Measurements from ENCODE around the gene EPHB4.
"Not testable (repeated sequence)": the region's sequence is repeated elsewhere in the genome, so short reads cannot be mapped to it uniquely, and the experiment has no call there.

EPHB4 gene

DNA sequence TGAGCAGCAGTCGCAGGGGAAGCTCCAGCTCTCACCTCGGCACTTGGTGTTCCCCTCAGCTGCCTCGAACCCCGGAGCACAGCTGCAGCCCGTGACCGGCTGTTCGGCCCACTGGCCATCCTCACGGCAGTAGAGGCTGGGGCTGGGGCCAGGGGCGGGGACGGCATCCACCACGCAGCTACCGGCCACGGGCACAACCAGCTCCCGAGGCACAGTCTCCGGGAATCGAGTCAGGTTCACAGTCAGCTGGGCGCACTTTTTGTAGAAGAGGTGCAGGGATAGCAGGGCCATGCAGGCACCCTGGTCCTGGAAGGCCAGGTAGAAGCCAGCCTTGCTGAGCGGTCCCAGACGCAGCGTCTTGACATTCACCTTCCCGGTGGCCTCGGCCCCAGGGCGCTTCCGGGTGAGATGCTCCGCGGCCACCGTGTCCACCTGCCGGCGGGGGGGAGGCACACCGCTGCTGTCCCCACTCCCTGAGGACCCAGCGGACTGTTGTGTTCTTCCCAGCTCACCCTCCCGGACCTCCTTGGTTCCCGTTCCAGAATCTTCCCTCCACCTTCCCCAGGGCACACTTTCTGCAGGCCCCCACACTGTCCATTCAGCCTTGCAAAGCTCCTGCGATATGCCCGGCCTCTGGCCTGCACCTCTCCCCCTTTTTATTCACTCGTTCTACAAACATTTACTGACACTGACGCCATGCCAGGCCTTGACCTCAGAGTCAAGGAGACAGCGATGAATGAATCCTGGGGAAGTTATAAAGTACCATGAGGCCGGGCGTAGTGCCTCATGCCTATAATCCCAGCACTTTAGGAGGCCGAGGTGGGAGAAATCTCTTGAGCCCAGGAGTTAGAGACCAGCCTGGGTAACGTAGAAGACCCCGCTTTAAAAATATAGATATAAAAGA, 4.8 kb downstream of the EPHB4 start:
- no peak for DNase-seq (ENCODE audit: low read depth)

GRCh38 chr7:100819586-100819985, 7.7 kb downstream of the EPHB4 start:
- DNase-seq (ENCODE audit: low read depth), result no peak

DNA sequence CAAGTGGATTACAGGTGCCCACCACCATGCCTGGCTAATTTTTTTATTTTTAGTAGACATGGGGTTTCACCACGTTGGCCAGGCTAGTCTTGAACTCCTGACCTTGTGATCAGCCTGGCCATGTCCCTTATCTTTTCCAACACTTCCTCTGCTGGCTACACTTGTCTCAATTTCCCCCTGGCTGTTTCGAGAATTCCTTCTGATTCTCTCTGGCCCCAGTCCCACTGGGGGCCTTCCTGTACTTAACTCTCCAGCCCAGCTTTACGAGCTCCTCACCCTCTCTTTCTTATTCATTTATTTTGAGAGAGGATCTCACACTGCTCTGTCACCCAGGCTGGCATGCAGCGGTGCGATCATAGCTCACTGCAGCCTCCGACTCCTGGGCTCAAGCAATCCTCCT, 8.5 kb downstream of the EPHB4 start:
- DNase-seq (ENCODE audit: low read depth), result no peak

GRCh38 chr7:100818366-100818765, 9.0 kb downstream of the EPHB4 start:
- DNase-seq (ENCODE audit: low read depth), result no peak

GRCh38 chr7:100817097-100817496, 10.2 kb downstream of the EPHB4 start:
- DNase-seq (ENCODE audit: low read depth), result no peak

GRCh38 chr7:100816515-100816914, 10.8 kb downstream of the EPHB4 start:
- not testable (repeated sequence) for DNase-seq (ENCODE audit: low read depth)

DNA sequence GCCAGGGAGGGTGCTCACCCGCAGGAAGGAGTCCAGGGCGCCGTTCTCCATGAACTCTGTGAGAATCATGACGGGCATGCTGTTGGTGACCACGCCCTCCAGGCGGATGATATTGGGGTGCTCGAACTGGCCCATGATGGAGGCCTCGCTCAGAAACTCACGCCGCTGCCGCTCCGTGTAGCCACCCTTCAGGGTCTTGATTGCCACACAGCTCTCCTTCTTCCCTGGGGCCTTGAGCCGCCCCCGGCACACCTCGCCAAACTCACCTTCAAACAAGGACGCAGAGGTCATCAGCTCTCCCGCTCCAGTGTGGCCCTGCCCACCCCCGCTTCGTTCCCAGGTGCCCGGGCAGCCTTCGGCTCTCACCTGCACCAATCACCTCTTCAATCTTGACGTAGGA, 14.6 kb downstream of the EPHB4 start:
- no peak for DNase-seq (ENCODE audit: low read depth)

DNA sequence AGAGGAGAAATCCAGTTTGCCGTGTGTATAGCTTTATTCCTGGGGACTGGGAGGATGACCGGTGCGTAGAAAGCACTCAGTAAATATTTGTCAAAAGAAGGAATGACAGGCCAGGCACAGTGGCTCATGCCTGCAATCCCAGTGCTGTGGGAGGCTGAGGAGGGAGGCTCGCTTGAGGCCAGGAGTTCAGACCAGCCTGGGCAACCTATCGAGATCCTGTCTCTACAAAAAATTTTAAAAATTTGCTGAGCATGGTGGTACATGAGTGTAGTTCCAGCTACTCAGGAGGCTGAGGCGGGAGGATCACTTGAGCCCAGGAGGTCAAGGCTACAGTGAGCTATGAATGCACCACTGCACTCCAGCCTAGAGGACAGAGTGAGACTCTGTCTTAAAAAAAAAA, 15.8 kb downstream of the EPHB4 start:
- no peak for DNase-seq (ENCODE audit: low read depth)

DNA sequence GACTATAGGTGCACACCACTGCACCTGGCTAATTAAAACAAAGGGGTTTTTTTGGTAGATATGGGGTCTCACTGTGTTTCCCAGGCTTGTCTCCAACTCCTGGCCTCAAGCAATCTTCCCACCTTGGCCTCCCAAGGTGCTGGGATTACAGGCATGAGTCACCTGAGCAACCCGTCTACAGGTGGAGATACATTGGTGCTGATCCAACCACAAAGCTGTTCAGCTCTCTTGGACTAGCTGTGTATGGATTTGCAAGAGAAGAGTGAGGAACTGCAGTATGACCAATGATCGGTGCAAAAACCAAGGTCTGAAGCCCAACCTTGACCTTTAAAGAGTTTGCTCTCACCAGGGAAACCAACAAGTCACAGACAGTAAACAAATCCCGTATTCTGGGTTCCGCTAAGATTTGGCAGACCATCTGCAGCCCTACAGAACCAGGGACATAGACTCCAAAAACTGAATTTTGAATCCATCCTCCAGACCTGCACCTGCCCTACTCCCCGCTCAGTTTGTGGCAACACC, 18.9 kb downstream of the EPHB4 start:
- no peak for DNase-seq (ENCODE audit: low read depth)

DNA sequence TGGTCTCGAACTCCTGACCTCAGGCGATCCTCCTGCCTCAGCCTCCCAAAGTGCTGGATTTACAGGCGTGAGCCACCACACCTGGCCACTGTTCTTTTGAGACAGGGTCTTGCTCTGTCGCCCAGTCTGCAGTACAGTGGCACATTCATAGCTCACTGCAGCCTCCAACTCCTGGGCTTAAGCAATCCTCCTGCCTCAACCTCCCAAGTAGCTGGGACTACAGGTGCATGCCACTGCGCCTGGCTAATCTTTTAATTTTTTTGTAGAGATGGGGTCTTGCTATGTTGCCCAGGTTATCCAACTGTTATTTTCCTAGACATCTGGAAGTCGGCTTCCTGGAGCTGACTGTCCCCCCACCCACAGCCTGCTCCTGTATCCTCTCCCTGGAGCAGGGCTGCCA, 20.4 kb downstream of the EPHB4 start:
- not testable (repeated sequence) for DNase-seq (ENCODE audit: low read depth)

- DNase-seq (ENCODE audit: low read depth), result no peak
Observed at GRCh38 chr7:100806276-100806675, 21.0 kb downstream of the EPHB4 start.

GRCh38 chr7:100804681-100805431, 22.5 kb downstream of the EPHB4 start:
- no peak for DNase-seq (ENCODE audit: low read depth)

- peak; percentile 77 for DNase-seq (ENCODE audit: low read depth)
Observed at GRCh38 chr7:100803398-100804161, 23.7 kb downstream of the EPHB4 start.

DNA sequence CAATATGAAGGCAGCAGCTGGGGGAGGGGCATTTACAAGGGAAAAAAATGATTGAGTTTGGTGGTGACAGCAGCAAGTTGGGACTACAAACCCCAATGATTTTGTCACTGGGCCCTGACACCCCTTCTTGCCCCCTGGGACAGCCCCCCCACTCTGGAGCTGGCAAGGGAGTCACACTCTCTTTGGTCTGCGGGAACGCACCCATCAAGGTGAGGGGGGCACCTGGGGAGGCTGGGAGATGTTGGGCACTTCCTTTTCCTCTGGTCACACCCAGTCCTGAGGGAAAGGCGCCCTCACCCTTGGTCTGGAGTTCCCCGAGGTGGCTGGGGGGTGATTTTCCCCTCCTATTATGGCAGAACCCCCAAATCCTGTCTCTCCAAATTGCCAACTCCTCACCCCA, 24.4 kb downstream of the EPHB4 start:
- DNase-seq (ENCODE audit: low read depth), result no peak

GRCh38 chr7:100801833-100802568, 25.3 kb downstream of the EPHB4 start:
- no peak for DNase-seq (ENCODE audit: low read depth)

- no peak for DNase-seq (ENCODE audit: low read depth)
Observed at GRCh38 chr7:100799037-100799896, 28.1 kb downstream of the EPHB4 start.

GRCh38 chr7:100794741-100795140, 32.6 kb downstream of the EPHB4 start:
- no peak for DNase-seq (ENCODE audit: low read depth)

GRCh38 chr7:100793806-100794660, 33.3 kb downstream of the EPHB4 start:
- DNase-seq (ENCODE audit: low read depth), result no peak

DNA sequence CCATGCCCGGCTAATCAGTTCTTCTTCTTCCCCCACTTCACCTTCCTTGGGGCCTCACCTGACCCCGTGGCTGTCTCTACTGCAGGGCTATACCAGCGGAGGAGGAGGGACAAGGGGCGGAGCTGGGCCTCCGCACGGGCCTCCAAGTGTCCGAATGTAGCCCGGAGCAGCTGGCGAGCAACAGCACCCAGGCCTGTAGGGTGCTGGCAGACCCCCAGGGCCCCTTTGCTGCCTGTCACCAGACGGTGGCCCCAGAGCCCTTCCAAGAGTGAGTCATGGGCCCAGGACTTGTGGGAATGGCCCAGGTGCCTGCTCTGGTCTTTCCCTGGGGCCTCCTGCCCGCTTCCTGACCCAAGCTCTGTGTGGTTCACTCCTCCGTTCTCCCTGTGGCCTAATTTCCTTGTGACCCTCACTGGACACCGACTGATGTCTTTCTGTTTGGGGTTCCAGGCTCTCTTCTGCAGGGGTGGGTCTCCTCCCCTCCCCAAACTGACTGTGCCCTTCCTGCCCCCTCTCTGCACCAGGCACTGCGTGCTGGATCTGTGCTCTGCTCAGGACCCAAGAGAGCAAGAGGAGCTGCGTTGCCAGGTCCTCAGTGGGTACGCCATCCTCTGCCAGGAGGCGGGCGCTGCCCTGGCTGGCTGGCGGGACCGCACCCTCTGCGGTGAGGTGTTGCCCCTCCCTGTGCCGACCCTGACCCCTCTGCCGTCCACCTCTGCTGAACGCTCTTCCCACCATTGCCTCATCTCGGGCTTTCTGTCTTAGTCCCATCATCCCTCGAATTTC, 35.2 kb downstream of the EPHB4 start:
- DNase-seq (ENCODE audit: low read depth), result no peak

Measured in CMK (cell line).